Bronchial smooth muscle cell (primary cell): ENCODE measurements around the gene PDCD4. TPM values are rescaled to one million over a fixed set of nuclear protein-coding genes. Genes with fewer than 3 reads are reported as not detected.

Experiments used
- total RNA-seq: library from RNA; depleted of rRNA; stranded (reverse); fragments of >200 nt; gene quantifications from 2 replicates; pipeline ENCODE4 v1.2.1, GENCODE V29; 2014

Gene PDCD4
- total RNA-seq = 86.2 and 168 TPM in 2 replicates

DNA sequence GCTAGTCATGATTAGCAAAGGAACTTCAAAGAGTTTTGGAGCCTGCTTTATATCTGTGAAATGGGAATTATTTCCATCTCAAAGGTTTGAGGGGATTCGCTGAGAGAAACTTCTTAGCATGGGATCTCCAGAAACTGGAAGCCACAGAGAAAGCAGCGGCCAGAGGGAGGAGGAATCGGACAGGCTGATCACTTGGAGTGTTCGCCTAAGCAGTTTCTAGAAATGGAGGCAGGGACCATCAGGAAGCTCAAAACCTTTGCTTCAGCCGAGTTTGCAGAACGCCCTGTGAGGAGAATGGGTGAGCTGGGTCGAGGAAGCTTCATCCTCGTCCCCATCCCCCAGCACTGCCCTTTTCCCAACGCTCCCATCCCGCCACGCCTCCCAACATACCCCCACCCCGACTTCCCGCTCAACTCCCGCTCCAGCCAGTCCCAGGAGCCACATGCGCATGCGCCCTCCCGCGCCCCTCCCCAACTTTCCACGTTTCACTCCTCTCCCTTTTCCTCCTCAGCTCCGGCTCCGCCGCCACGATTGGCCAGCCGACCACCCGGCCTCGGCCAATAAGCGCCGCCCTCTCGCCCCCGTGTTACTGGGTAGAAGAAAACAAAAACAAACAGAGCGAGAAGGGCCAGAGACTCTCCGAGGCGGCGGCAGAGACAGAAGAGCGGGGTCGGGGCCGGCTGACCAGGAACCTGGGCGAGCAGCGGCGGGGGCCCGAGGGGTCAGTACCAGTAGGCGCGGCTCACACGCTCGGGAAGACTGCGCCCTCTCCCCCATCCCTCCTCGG is at the start of gene PDCD4:
TSS of gene PDCD4 (plus strand) at position 631 of the 787 bp plus-strand sequence. CDS start 4,100 bp downstream, outside the sequence.

DNA sequence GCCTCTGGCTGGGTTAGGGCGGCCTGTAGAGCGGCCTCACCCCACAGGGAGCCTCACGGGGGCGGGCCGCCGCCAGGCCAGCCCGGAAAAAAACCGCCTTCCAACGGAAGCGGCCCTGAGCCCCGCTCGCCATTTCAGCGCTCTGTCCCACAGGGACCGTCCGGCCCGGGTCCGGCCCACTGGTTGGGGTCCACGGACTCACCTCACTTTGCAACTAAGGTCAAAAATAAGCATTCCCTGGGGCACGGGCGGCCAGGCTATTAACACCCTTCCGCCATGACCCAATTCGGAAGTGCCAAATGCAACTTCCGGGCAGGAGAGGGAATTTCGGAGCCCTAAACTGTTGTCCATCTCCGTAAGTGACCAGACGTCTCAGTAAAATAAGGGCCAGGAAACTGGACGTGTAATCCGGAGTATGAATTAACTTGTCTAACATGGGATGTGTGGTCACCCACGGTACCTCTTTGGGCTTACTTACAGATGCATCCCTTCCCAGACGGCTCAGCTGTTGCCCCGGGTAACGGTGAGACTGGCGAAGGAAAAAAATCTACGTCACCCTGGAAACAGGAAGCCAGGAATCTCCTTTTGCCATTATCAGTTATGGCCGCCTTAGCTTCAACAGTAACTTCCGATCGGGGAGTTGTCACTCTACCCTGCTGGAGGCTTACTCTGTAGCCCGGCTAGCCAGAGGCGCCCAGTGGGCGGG is 47.1 kb downstream of the PDCD4 start, which contains the start of gene BBIP1:
TSS of gene BBIP1 (minus strand) at position 538 of the 706 bp plus-strand sequence. CDS start 1,023 bp downstream, outside the sequence.

DNA sequence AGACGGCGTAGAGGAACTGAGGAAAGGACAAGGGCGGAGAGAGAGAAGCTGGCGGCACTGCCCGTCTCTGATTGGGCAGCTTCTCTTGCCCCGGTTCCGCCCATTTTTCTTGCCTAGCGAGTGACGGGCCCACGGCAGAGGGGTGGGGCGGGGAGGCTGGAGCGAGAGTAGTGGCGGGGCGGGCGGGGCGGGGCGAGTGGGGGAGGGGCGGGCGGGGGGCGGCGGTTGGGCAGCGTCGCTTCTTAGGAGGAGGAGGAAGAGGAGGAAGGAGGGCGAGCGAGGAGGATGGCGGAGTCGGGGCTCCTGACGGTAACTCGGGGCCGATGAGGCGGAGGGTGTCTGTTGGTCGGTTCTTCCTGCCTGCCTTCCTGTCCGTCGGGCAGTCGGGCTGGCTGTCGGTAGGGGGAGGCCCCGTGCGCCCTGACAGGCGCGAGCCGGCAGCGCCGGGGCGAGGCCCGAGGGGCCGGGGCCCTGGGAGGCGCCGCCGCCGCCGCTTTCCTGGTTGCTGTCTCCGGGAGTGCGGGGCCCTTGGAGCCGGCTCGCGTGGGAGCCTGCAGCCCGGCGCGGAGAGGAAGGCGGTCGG is 47.7 kb downstream of the PDCD4 start, which contains the start of gene SHOC2:
TSS of gene SHOC2 (plus strand) at position 256 of the 583 bp plus-strand sequence. CDS start 44,755 bp downstream, outside the sequence.

Other genes starting within 250 kb of the PDCD4 start
- under 0.01 TPM in 1 of 2 replicates, not detected in the other for gene RBM20, start 227.6 kb upstream of the PDCD4 start, total RNA-seq
- 14.1 and 18.6 TPM in 2 replicates for gene BBIP1, start 47.3 kb downstream of the PDCD4 start, total RNA-seq
- gene SHOC2, start 47.7 kb downstream of the PDCD4 start, total RNA-seq = 38.5 and 46.2 TPM in 2 replicates
- gene ADRA2A, start 205.1 kb downstream of the PDCD4 start, total RNA-seq = not detected in 2 replicates